Stomach (tissue), 9 donors: ENCODE measurements around the gene WDR64. TPM values are rescaled to one million over a fixed set of nuclear protein-coding genes. Genes with fewer than 3 reads are reported as not detected.

ENCODE experiments used
- DNase-seq, 2 donors: peaks; one replicate each; pipeline versions ENCODE4 v3.0.0 to v3.0.0-alpha.2; 2013 to 2019
- H3K27ac ChIP-seq, 5 donors: fragments of 200-600 bp in 4 of 5; sonication (generic) in 4 of 5; one replicate each; pipeline ENCODE4 v1.5.1; 2013 to 2019; ENCODE audit warnings: mild to moderate bottlenecking in 1 of 5, moderate library complexity in 1 of 5
- H3K27me3 ChIP-seq, 3 donors: fragments of 200-600 bp; sonication (generic); one replicate each; pipeline ENCODE4 v1.5.1; 2017 to 2019; ENCODE audit warnings: mixed run types in 1 of 3
- H3K36me3 ChIP-seq, 4 donors: fragments of 200-600 bp; sonication (generic); 1 replicate in 3 of 4; 2 replicates in 1 of 4; pipeline ENCODE4 v1.5.1; 2016 to 2019
- H3K4me1 ChIP-seq, 4 donors: fragments of 200-600 bp; sonication (generic); one replicate each; pipeline ENCODE4 v1.5.1; 2016 to 2019
- H3K4me3 ChIP-seq, 4 donors: fragments of 200-600 bp; sonication (generic) in 3 of 4; one replicate each; pipeline ENCODE4 v1.5.1; 2016 to 2019; ENCODE audit warnings: mild to moderate bottlenecking in 1 of 4
- H3K9me3 ChIP-seq, 4 donors: fragments of 200-600 bp; sonication (generic); one replicate each; pipeline ENCODE4 v1.5.1; 2016 to 2019
- CTCF ChIP-seq, 7 experiments: fragments of 450-650 bp in 4 of 7; fragments of 200-600 bp in 3 of 7; sonication (generic) in 3 of 7; IDR thresholded peaks; one replicate each; pipeline ENCODE4 v1.5.1; 2016 to 2019; ENCODE audit warnings: antibody characterized with exemption in 7 of 7, control low read depth in 2 of 7, mild to moderate bottlenecking in 1 of 7
- EP300 ChIP-seq: sonication (generic); formaldehyde crosslinking; IDR thresholded peaks from one replicate; pipeline ENCODE4 v1.6.1; 2017; ENCODE audit warnings: antibody characterized with exemption
- POLR2A ChIP-seq, 4 donors: fragments of 450-650 bp; IDR thresholded peaks; one replicate each; pipeline ENCODE4 v1.6.1; 2016; ENCODE audit warnings: antibody characterized with exemption in 4 of 4, control low read depth in 2 of 4, mild to moderate bottlenecking in 1 of 4, moderate library complexity in 1 of 4
- POLR2AphosphoS5 ChIP-seq, 3 donors: sonication (generic); formaldehyde crosslinking; IDR thresholded peaks; one replicate each; pipeline ENCODE4 v1.6.1; 2016; ENCODE audit warnings: antibody characterized with exemption in 3 of 3
- WGBS, 5 donors: extraction: QIAGEN DNeasy Blood & Tissue Kit in 3 of 5; methylation state at CpG; one replicate each; pipeline versions ENCODE4 v1.1.5 to v1.1.7; 2013 to 2018; 5-methylcytosine and 5-hydroxymethylcytosine counted together
- intact Hi-C: fragments of 100-400 bp; cut with DNase I; formaldehyde crosslinking; loops from one replicate; pipeline ENCODE4 v1.15.1; 2023; ENCODE audit warnings: low total_unique reads
- polyA plus RNA-seq, 3 donors: library from polyadenylated mRNA; stranded (reverse); fragments of 200-250 nt; gene quantifications; one replicate each; pipeline ENCODE4 v1.2.3, GENCODE V29; 2013
- total RNA-seq, 5 donors: library from RNA; depleted of rRNA; stranded (reverse); fragments of >200 nt; gene quantifications; one replicate each; pipeline versions ENCODE4 v1.1.0 to v1.2.3, GENCODE V29; 2014 to 2016
- donor health status: healthy with polysubstance abuse.
- donor health status: Bipolar disorder and iron deficiency.
- donor health status: healthy.

WDR64 gene
- total and polyA plus RNA-seq, 8 donors, result 0.61 TPM; not detected in 7

DNA sequence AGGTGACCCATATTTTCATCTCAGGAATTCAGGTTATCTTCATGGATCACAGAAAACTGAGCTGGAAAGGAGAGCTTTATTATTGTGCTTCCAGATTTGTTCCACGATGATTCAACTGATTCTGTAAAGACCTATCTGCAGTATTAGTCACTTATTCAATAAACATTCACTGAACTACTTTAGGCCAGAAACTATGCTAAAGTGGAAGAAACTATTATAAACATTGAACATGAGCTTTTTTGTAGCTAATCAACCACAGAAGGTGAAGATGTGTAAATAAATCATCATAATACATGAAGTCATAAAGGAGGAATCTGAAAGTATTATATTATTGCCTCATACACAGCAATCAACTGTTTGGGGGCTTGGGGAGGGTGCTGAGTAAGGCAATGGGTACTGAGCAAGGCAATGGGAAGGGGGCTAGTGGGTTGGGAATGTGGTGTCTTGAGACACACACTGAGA, 165.3 kb downstream of the WDR64 start:
- no peak overlapping the region for H3K4me3 ChIP-seq
- no peak overlapping the region for H3K27ac ChIP-seq
- intact Hi-C loops, result no loop called here
- H3K36me3 ChIP-seq, result no peaks in the 10 kb centered on the region
- no peaks in the 10 kb centered on the region for H3K27me3 ChIP-seq
- WGBS, 5 donors, result 24 to 53% (median 40%) methylated on average over 1 of the region's 1 CpG
- no peaks in the 10 kb centered on the region for H3K4me1 ChIP-seq
- no peaks in the 10 kb centered on the region for H3K9me3 ChIP-seq
- no peak for TF ChIP-seq EP300
- no peak for TF ChIP-seq CTCF (IDR thresholded peaks at IDR 0.05)
- no peak for DNase-seq

DNA sequence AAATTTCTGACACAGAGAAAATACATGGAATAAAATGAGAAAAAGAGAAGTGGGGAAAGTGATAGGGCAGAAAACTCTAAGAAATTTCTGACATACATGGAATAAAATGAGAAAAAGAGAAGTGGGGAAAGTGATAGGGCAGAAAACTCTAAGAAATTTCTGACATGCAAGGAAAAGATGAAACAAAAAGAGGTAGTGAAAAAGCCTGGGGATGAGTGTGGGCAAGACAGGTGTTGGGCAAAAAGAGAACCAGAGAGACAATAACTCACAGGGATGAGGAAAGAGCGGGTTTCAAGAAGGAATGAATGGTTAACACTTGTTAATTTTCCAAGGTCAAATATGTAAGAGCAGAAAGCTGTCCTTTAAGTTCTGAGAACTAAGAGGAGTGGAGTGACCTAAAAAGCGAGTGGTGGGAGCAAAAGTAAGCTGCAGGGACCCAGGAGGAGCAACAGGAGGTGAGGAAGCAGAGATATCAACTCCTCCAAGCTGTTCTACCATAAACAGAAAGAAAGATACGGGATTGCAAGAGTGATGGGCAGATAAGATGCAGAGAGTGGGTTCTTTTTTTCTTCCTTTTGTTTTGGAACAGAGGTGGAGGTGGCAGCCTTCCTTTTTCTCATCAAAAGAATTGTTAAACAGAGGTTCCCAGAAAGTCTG, 166.0 kb downstream of the WDR64 start:
- intact Hi-C loops, result no loop called here
- no peak for DNase-seq
- 49 to 61% (median 59%) methylated on average over 3 of the region's 3 CpGs for WGBS, 5 donors

DNA sequence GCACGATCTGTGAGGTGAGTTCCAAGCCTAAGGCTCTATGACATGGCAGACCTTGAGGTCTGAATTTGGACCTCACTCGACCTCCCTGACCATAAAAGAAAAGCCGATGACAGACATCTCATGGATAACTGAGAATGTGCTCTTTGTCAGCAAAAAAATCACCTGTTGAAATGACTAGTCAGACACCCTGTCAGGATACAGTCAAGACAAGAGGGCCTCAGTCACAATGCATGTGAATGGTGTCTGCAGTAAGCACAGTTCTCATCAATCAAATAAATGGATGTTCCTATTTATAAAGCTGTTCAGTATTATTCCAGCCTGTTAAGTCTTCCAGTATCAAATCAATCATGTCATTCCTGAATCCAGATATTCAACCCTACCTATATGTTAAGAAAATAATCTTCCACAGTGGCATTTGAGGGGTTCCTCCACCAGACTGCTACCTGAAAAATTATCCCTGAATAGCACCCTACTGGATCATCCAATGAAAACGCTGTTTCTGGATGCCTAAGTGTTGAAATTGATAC, 167.3 kb downstream of the WDR64 start:
- Histone ChIP-seq H3K27ac (no peak overlapping the region), H3K4me1 (no peaks in the 10 kb centered on the region), H3K36me3 (no peaks in the 10 kb centered on the region), H3K4me3 (no peak overlapping the region), H3K9me3 (no peaks in the 10 kb centered on the region), H3K27me3 (no peaks in the 10 kb centered on the region)
- 76 to 86% (median 77%) methylated on average over 4 of the region's 4 CpGs for WGBS, 5 donors
- TF ChIP-seq EP300 (no peak), POLR2AphosphoS5 (IDR thresholded peaks at IDR 0.05) (no peak), CTCF (IDR thresholded peaks at IDR 0.05) (no peak), POLR2A (IDR thresholded peaks at IDR 0.05) (no peak)
- DNase-seq, result no peak
- intact Hi-C loops, result no loop called here

More for the DNA sequence above, 166.0 kb downstream of the WDR64 start:
- Histone ChIP-seq H3K9me3 (no peaks in the 10 kb centered on the region), H3K27ac (no peak overlapping the region), H3K36me3 (no peaks in the 10 kb centered on the region), H3K4me1 (no peaks in the 10 kb centered on the region), H3K27me3 (no peaks in the 10 kb centered on the region), H3K4me3 (no peak overlapping the region)
- TF ChIP-seq POLR2AphosphoS5 (IDR thresholded peaks at IDR 0.05) (no peak), CTCF (IDR thresholded peaks at IDR 0.05) (no peak), POLR2A (IDR thresholded peaks at IDR 0.05) (no peak), EP300 (no peak)

DNA sequence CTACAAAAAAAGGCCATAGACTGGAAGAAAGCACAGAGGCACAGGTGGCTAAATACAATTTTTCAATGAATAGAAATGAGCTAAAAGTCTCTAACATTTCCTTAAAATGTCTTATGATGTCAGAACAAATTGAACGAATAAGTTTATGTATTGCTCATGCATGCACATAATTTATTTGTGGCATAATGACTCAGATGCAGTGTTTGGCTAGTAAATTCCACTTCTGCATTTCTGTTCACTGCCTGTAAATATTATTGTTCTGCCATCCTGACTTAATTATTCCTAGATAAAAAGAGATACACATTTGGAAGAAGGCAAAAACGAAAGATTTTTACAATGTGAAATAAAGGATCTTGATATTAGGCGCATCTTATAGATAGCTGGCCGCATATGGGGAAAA, 169.3 kb downstream of the WDR64 start:
- Histone ChIP-seq H3K9me3 (no peaks in the 10 kb centered on the region), H3K4me3 (no peak overlapping the region), H3K27ac (no peak overlapping the region), H3K27me3 (no peaks in the 10 kb centered on the region), H3K4me1 (no peaks in the 10 kb centered on the region), H3K36me3 (no peaks in the 10 kb centered on the region)
- DNase-seq, result no peak
- intact Hi-C loops, result loop anchor here (10.0 kb wide), 1 partner anchor 287 kb away; the partner anchor contains the start of gene KMO
- TF ChIP-seq POLR2A (IDR thresholded peaks at IDR 0.05), result no peak
- 80 to 92% (median 86%) methylated on average over 4 of the region's 4 CpGs for WGBS, 5 donors

GRCh38 chr1:241822846-241823245, 170.8 kb downstream of the WDR64 start:
- DNase-seq, result no peak
- Histone ChIP-seq H3K36me3 (no peaks in the 10 kb centered on the region), H3K27me3 (no peaks in the 10 kb centered on the region), H3K9me3 (no peaks in the 10 kb centered on the region), H3K27ac (no peak overlapping the region), H3K4me1 (no peaks in the 10 kb centered on the region), H3K4me3 (no peak overlapping the region)
- TF ChIP-seq CTCF (IDR thresholded peaks at IDR 0.05), result no peak
- TF ChIP-seq EP300, result no peak
- TF ChIP-seq POLR2AphosphoS5 (IDR thresholded peaks at IDR 0.05), result no peak
- TF ChIP-seq POLR2A (IDR thresholded peaks at IDR 0.05), result no peak
- intact Hi-C loops, result loop anchor here (10.0 kb wide), 1 partner anchor 288 kb away; the partner anchor contains the start of gene KMO
